Renal pelvis (tissue), 4 donors: ENCODE measurements around the gene PRKCD. TPM values are rescaled to one million over a fixed set of nuclear protein-coding genes. Genes with fewer than 3 reads are reported as not detected.

Source experiments
- DNase-seq: peaks from one replicate; pipeline ENCODE4 v3.0.0-alpha.2; 2013
- polyA plus RNA-seq, 3 donors: library from polyadenylated mRNA; unstranded; fragments of 120-200 nt; gene quantifications; one replicate each; pipeline ENCODE4 v1.2.1, GENCODE V29; 2013; ENCODE audit not compliant: insufficient read length in 3 of 3

The PRKCD gene
- polyA plus RNA-seq, 3 donors = 21.2 to 22.8 (median 22.2) TPM

DNA sequence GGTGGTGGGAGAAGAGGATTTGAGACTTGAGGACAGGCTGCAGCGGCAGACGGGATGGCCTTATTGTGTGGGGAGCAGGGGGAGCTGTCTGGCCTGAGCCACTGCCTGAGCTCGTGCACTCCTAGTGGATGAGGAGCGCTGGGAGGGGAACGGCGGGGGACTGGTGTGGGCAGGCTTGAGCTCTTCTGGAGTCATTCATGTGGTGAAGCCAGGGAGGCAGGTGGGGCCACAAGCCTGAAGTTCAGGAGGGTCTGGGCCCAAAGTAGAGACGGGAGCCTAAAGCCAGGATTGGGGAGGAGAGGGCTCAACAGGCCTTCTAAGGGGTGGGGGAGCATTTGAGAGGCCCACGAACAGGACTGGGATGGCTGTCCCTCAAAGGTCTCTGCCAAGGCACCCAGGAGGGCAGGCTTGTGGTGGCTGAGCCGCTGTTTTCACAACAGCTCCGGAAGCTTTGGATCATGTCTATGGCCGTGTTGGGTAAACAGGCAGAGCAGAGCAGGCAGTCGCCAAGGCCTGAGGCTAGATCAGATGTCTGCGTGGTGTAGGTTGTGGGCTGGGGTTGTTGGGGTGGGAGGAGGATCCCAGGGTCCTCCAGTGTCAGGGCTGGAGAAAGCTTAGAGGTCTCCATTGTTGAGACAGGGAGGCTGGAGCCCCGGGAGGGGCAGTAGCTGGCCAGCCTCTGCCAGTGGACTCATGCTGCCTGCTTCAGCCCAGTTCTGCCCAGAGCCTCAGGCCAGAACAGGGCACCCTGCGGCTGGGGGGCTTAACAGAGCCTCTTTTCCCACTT lies 8.2 kb downstream of the PRKCD start:
- no peak for DNase-seq

DNA sequence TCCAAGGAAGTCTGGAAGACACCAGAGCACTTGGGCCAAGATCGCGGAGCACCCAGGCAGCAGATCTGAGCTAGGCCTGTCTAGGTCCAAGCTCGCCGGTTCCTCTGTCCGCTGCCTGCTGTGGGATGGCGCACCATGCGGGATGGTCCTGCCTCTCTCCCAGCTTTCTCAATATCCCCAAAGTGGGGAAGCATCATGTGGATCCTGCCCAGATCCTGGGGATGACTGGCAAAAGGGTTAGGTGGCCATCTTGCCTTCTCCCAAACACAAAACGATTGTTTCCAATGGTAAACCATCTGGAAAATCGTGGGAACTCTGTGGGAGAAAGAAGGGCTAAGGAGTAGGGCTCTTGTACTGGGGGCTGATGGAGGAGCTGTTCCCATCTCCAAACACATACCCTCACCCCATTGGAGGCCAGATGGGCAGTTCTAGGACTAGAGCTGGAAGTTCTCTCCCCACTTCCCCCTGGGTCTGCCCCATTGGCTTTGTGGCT lies 8.9 kb downstream of the PRKCD start:
- no peak for DNase-seq

DNA sequence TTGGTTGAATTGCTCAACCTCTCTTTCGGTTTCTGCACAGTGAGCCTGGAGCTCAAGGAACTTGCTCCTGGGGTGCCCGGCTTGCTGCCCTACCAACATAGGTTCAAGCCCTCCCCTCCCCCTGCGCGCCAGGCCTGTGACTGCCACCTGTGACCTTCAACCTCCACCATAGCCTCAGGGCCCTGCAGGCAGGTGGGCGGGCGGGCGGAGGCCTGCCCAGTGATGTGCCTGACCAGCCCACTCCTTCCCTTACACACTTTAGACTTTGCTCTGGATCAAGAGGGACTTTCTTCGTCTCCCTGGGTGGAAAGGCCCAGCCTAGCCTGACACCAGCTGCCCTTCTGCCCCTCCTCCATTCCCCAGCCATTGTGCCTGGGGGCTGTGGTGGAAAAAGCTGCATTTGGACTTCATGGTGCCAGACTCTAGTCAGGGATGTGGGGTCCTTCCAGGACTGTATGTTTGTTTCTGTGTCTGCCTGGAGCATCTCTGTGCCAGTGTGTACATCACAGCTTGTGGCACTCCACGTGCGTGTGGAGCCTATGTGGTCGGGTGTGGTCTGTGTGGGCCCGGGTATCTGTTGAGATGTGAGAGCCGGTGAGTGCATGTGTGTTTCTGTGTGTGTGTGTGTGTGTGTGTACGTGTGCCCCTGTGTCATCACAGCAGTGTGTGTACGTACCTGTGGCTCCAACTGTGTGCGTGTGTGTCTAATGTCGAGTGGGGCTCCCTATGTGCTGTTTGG lies 9.5 kb downstream of the PRKCD start:
- no peak for DNase-seq

DNA sequence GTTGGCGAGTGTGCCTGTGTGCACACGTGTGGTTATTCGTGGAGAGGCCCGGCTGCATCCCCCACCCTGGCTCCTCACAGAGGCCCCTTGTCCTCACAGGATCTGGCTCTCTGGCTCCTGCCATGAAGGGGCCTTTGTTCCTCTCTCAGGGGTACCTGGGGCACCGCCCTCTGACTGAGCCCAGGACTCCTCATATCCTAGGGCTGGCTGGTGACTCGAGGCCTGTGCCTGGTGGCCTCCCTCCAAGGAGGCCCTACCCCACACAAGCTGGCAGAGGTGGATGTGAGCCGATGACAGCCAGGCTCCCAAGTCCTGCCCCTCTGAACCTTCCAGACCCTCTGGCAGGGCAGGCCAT lies 10.0 kb downstream of the PRKCD start:
- DNase-seq = no peak

GRCh38 chr3:53171827-53172505 lies 11.0 kb downstream of the PRKCD start:
- no peak for DNase-seq

DNA sequence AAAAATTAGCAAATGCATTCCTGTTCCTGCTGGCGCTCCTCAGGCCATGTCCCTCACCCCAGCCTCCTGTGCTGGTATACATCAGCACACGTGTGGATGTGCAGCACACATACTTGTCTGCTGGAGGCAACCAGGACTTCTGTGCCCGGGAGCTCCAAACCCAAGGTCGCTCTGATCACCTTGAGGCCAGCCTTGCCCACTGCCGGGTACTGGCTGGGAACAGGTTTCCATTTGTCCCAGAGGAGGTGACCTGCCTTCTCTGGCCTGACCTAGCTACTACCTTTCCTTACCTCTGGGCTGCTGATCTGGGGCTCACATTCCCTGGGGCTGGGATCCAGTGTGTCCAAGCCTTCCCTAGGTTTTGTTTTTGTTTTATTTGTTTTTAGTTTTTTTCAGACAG lies 12.1 kb downstream of the PRKCD start:
- no peak for DNase-seq

DNA sequence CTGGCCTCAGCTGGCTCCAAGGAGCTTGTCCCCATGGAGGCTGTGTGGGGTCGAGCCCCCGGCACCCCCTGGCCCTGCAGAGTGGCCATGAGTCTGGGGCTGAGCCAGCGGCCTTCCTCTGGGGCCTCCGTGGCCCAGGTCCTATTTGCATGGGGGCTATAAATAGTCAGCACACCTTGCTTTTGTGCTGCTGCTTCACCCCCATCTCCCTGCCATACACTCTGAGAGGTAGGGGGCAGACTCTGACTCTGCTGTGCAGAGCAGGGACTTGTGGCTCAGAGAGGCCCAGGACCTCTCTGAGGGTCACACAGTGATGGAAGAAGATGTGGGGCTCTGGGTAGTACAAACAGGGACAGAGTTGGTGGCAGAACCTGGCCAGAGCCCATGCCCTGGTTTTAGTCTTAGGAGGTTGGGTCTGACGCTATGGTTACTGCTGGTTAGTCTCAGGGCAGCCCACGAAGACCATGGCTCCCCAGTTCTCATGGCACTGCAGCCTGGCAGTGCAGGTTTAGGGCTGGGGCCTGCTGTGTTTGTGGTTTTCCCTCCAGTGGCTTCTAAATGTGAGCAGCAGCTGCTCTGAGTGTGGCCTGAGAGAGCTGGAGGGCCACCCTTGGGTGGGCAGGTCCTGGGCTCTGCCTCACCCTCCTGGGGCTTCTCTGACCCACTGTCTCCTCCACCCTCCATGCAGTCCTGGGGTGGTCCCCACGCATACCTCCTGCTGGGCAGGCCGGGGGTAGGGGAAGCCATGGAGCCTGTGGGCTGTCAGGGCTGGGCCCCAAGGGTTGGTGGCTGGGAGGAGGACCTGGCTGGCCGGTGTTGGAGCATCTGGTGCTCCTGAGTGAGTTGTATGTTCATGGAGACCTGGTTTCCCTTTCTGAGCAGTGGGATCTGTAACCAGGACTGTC lies 13.6 kb downstream of the PRKCD start:
- no peak for DNase-seq

- no peak for DNase-seq
Measured at GRCh38 chr3:53175613-53176540, 14.9 kb downstream of the PRKCD start.

GRCh38 chr3:53178246-53178645 lies 17.2 kb downstream of the PRKCD start:
- DNase-seq = no peak

DNA sequence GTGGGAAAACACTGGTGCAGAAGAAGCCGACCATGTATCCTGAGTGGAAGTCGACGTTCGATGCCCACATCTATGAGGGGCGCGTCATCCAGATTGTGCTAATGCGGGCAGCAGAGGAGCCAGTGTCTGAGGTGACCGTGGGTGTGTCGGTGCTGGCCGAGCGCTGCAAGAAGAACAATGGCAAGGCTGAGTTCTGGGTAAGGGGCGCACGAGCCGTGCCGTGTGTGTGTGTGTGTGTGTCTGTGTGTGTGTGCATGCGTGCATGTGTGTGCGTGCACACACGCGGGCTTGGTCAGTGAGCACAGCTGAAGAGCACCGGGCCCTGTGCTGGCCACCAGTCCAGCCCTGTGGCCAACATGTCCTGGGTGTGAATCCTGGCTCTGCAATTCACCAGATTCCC lies 18.6 kb downstream of the PRKCD start:
- no peak for DNase-seq

- DNase-seq = no peak
Measured at GRCh38 chr3:53180305-53181023, 19.5 kb downstream of the PRKCD start.

- no peak for DNase-seq
Measured at GRCh38 chr3:53181024-53181371, 20.0 kb downstream of the PRKCD start.

GRCh38 chr3:53181528-53181927 lies 20.5 kb downstream of the PRKCD start:
- no peak for DNase-seq

- DNase-seq = no peak
Measured at GRCh38 chr3:53182764-53183355, 21.9 kb downstream of the PRKCD start.

DNA sequence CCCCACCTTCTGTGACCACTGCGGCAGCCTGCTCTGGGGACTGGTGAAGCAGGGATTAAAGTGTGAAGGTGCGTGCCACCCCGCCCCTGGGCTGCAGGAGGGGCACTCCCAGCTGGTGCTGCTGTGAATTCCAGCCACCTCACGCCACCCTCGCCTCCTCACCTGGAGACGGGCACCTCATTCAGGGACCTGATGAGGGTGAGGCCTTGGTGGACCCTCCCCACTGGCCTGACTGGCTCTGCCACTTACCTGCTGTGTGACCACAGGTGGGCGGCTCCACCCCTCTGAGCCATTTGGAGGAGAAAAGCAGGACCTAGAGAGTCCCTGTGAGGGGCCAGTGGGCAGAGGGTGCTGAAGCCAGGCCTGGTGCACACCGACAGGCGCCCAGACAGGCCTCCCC lies 22.5 kb downstream of the PRKCD start:
- no peak for DNase-seq

DNA sequence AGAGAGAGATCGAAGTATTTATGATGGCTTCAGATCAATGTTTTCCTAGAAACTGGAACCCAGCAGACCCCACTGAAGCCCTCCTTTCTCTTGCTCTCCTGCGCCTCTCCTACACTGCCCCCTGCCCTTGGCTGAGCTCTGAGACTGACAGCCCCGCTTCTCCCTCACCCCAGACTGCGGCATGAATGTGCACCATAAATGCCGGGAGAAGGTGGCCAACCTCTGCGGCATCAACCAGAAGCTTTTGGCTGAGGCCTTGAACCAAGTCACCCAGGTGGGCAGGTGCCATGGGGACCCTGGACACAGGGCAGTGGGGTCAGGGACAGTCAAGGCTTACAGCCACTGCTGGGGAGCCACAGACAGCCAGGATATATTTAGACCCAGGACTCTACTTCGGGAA lies 23.7 kb downstream of the PRKCD start:
- DNase-seq = no peak

DNA sequence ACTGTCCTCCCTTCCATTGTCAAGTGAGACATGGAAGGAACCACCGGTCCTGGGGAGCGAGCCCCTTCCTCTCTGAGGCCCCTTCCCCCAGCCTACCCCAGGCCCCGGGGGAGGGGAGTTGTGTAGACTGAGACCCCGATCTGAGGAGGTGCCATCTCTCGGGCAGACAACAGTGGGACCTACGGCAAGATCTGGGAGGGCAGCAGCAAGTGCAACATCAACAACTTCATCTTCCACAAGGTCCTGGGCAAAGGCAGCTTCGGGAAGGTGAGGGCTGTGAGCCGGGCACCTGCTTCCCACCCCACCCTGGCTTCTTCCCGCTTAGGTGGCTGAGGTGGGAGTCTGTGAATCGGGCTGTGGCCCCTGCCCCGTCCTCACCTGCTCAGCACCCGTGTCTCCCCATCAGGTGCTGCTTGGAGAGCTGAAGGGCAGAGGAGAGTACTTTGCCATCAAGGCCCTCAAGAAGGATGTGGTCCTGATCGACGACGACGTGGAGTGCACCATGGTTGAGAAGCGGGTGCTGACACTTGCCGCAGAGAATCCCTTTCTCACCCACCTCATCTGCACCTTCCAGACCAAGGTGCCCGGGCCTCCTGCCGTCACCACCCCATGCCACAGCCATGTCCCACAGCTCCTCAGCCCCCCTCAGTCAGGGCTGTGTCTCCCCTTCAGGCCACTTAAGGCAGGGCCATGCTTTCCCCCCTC lies 24.9 kb downstream of the PRKCD start:
- DNase-seq = no peak

- DNase-seq = no peak
Measured at GRCh38 chr3:53186726-53187125, 25.7 kb downstream of the PRKCD start.

DNA sequence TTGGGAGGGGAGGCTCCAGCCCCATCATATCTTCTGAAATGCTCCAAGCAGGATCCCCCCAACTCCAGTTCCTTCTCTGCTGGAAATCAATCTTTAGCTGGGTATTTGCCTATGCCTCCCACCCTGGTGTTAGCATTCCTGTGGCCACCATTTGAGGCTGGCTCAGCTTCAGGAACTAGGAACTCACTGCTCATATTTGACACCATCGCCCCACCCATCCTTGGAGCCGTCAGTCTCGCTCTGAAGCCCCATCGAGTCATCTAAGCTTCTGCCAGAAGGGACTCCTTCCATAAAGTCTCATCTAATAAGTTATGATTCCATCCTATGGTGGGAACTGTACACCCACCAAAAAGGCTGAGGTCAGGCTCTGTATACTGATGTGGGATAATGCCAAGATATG lies 26.4 kb downstream of the PRKCD start:
- no peak for DNase-seq
